Lung (tissue), 12 donors: ENCODE measurements around the gene RNF8. TPM values are rescaled to one million over a fixed set of nuclear protein-coding genes. Genes with fewer than 3 reads are reported as not detected.
"Not testable (repeated sequence)": the region's sequence is repeated elsewhere in the genome, so short reads cannot be mapped to it uniquely, and the experiment has no call there.

ENCODE experiments used
- ATAC-seq: fragments of 200-7000 bp; cut with Tn5 transposase; one replicate; pipeline ENCODE4 v1.9.1; 2020; ENCODE audit warnings: moderate number of reproducible peaks; ENCODE audit not compliant: insufficient read depth, low FRiP score
- DNase-seq, 3 donors: peaks; one replicate each; pipeline ENCODE4 v3.0.0-alpha.2; 2013 to 2017
- H3K27ac ChIP-seq, 2 donors: one replicate each; pipeline ENCODE4 v1.5.1; 2013; ENCODE audit warnings: mild to moderate bottlenecking in 2 of 2, moderate library complexity in 2 of 2, control low read depth in 1 of 2, inconsistent platforms in 1 of 2, low read depth in 1 of 2, low read length in 1 of 2
- H3K27me3 ChIP-seq, 3 donors: one replicate each; pipeline ENCODE4 v1.5.1; 2013; ENCODE audit warnings: low read length in 2 of 3; ENCODE audit not compliant: control insufficient read depth in 3 of 3, insufficient read depth in 3 of 3
- H3K36me3 ChIP-seq, 4 donors: one replicate each; pipeline ENCODE4 v1.5.1; 2013; ENCODE audit warnings: low read length in 4 of 4, mild to moderate bottlenecking in 1 of 4, moderate library complexity in 1 of 4; ENCODE audit not compliant: control insufficient read depth in 4 of 4, insufficient read depth in 4 of 4
- H3K4me1 ChIP-seq, 5 donors: one replicate each; pipeline ENCODE4 v1.5.1; 2013; ENCODE audit warnings: low read length in 5 of 5, mild to moderate bottlenecking in 2 of 5, moderate library complexity in 1 of 5; ENCODE audit not compliant: control insufficient read depth in 5 of 5, insufficient read depth in 5 of 5
- H3K4me3 ChIP-seq: one replicate; pipeline ENCODE4 v1.5.1; 2013; ENCODE audit warnings: mild to moderate bottlenecking, control low read depth, moderate library complexity
- H3K9ac ChIP-seq, 2 donors: one replicate each; pipeline ENCODE4 v1.5.1; 2013; ENCODE audit warnings: low read length in 2 of 2, control low read depth in 1 of 2; ENCODE audit not compliant: insufficient read depth in 1 of 2
- H3K9me3 ChIP-seq, 4 donors: one replicate each; pipeline ENCODE4 v1.5.1; 2013; ENCODE audit warnings: low read length in 3 of 4, mild to moderate bottlenecking in 1 of 4, moderate library complexity in 1 of 4; ENCODE audit not compliant: control insufficient read depth in 4 of 4, insufficient read depth in 3 of 4
- WGBS, 2 donors: extraction: QIAGEN DNeasy Blood & Tissue Kit; methylation state at CpG; one replicate each; pipeline ENCODE4 v1.1.7; 2013; 5-methylcytosine and 5-hydroxymethylcytosine counted together
- polyA plus RNA-seq, 2 donors: library from polyadenylated mRNA; stranded (reverse); fragments of 200-250 nt; gene quantifications; one replicate each; pipeline ENCODE4 v1.2.1, GENCODE V29; 2013
- total RNA-seq, 2 donors: library from RNA; depleted of rRNA in 1 of 2; stranded (reverse); fragments of >200 nt in 1 of 2; gene quantifications; one replicate each; pipeline ENCODE4 v1.2.1, GENCODE V29; 2014 to 2021
- TF ChIP-seq, protein P1 (sequence below): IDR thresholded peaks from 2 replicates; pipeline ENCODE4 v1.5.1; 2012; ENCODE audit warnings: mild to moderate bottlenecking; ENCODE audit errors: control extremely low read depth, extremely low read depth
- donor health status: control.
- donor health status: control.
- donor health status: Bipolar disorder and iron deficiency.
- donor health status: healthy.
- donor health status: DM: yes; HTN: yes; CAD: no.

RNF8 gene
- total and polyA plus RNA-seq, 4 donors, result 10.5 to 28.1 (median 12.7) TPM

DNA sequence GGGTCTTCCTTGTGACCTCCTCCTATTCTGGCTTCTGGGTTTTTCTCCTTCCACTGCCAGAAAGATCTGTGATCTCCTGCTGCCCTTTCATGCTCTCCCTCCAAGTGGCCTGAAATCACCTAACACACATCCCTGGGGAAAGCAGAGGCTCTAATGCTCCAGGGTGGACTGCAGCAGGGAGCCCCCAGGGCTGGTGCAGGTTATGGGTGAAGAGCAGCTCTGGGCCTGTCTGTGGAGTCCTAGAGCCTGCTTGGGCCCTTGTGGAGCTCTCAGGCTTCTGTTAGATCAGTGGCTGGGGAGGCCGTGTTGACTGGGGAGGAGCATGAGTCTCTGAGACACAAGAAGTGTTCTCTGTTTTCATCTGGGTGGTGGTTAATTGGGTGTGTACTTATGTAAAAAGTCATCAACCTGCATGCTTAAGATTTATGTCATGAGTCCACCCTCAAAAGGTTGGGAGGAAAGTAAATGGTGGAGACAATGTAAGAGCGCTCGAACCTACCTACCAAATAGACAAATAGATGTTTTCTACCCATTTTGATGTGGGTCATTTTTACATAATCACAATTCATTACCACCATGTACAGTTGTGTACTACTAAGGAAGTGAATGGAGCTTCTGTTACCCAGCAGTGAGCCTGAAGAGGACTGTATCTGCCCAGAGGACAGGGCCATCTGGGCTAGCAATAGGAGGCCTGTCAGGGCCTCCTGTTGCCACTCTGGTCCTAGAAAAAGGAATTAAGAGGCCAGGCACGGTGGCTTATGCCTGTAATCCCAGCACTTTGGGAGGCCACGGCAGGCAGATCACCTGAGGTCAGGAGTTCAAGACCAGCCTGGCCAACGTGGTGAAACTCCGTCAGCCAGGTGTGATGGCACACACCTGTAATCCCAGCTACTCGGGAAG lies 32.0 kb upstream of the RNF8 start:
- WGBS, 2 donors, result 89 to 91% methylated on average over 8 of the region's 8 CpGs
- no peak overlapping the region for H3K27ac ChIP-seq
- no peak overlapping the region for H3K9ac ChIP-seq
- H3K4me3 ChIP-seq, result no peak overlapping the region
- H3K27me3 ChIP-seq, result no peaks in the 10 kb centered on the region
- DNase-seq (no peak), ATAC-seq (no peak)
- H3K9me3 ChIP-seq, result no peaks in the 10 kb centered on the region
- peaks cover 11 to 35% (median 15%) of the 10 kb centered on the region in 4 donors for H3K36me3 ChIP-seq
- TF ChIP-seq, protein P1, sequence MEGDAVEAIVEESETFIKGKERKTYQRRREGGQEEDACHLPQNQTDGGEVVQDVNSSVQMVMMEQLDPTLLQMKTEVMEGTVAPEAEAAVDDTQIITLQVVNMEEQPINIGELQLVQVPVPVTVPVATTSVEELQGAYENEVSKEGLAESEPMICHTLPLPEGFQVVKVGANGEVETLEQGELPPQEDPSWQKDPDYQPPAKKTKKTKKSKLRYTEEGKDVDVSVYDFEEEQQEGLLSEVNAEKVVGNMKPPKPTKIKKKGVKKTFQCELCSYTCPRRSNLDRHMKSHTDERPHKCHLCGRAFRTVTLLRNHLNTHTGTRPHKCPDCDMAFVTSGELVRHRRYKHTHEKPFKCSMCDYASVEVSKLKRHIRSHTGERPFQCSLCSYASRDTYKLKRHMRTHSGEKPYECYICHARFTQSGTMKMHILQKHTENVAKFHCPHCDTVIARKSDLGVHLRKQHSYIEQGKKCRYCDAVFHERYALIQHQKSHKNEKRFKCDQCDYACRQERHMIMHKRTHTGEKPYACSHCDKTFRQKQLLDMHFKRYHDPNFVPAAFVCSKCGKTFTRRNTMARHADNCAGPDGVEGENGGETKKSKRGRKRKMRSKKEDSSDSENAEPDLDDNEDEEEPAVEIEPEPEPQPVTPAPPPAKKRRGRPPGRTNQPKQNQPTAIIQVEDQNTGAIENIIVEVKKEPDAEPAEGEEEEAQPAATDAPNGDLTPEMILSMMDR, result no peak
- H3K4me1 ChIP-seq, result peaks cover 0 to 23% (median 4%) of the 10 kb centered on the region in 5 donors

- peaks cover 0 to 22% (median 4%) of the 10 kb centered on the region in 4 donors for H3K36me3 ChIP-seq
- ATAC-seq (no peak), DNase-seq (peak; percentile 60 to 79 (median 76))
- H3K27me3 ChIP-seq, result no peaks in the 10 kb centered on the region
- H3K4me3 ChIP-seq, result no peak overlapping the region
- peaks cover 0 to 23% (median 4%) of the 10 kb centered on the region in 5 donors for H3K4me1 ChIP-seq
- H3K9me3 ChIP-seq, result no peaks in the 10 kb centered on the region
- WGBS, 2 donors, result 30 to 43% methylated on average over 3 of the region's 3 CpGs
- TF ChIP-seq, protein P1, result no peak
- H3K9ac ChIP-seq, result no peak overlapping the region
- H3K27ac ChIP-seq, result peak overlapping the region in 1 of 2 donors; percentile 24
Measured at GRCh38 chr6:37323580-37323979, 30.2 kb upstream of the RNF8 start.

DNA sequence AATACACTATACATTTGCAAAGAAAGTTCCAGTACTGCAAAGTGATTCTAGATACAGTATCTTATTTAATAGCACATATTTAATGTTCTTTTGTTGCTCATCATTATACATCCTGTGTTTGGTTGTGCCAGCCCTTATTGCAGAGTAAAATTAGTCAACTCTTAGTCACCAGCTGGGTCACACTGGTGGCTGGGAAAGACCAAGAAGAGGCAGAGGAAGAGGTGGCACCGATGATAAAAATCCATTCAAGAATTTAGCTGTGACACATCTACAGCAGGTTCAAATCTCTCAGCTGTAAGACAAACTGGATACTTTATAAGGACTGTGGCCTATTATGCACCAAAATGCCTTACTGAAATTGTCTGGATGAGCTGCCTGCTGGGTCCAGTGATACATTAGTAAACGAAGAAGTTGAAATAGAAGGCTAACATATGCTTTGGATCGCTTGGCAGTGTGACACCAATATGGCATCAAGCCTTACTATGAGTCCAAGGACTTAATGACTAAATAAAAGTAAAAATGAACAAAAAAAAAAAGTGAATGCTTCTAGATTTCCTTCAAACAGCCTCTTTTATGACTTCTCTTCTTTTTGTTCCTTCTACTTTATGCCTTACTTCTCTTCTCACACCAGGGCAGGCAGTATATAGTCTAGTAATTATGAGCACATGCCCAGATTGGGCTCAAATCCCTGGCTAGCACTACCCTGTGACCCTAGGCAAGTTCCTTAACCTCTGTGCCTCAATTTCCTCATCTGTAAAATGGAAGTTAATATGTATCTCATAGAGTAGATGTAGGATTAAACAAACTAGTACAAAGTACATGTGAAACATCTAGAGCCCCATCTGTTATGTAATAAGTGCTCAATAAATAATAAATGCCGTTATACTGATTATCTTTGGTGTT lies 29.4 kb upstream of the RNF8 start:
- Histone ChIP-seq H3K27ac (no peak overlapping the region), H3K36me3 (peaks cover 0 to 19% (median 1%) of the 10 kb centered on the region in 4 donors), H3K9ac (peak overlapping the region in 1 of 2 donors; percentile 64), H3K27me3 (no peaks in the 10 kb centered on the region), H3K9me3 (no peaks in the 10 kb centered on the region), H3K4me1 (peaks cover 0 to 23% (median 4%) of the 10 kb centered on the region in 5 donors), H3K4me3 (no peak overlapping the region)
- TF ChIP-seq, protein P1, result no peak
- DNase-seq, result peak; percentile 69 to 90 (median 85)
- WGBS, 2 donors, result 63 to 71% methylated on average over 4 of the region's 4 CpGs
- no peak for ATAC-seq

- 87 to 90% methylated on average over 10 of the region's 10 CpGs for WGBS, 2 donors
- not testable (repeated sequence) for H3K4me1 ChIP-seq, H3K9ac ChIP-seq
Measured at GRCh38 chr6:37330345-37330744, 23.4 kb upstream of the RNF8 start.

More at GRCh38 chr6:37330345-37330744, 23.4 kb upstream of the RNF8 start:
- H3K9me3 ChIP-seq, H3K4me3 ChIP-seq, ATAC-seq, H3K27me3 ChIP-seq, DNase-seq, H3K27ac ChIP-seq: not testable (repeated sequence)
- peaks cover 0 to 16% (median 10%) of the 10 kb centered on the region in 4 donors for H3K36me3 ChIP-seq
